Skeletal muscle tissue (tissue), 4 donors: Measurements from ENCODE around the gene YTHDC2. TPM values are rescaled to one million over a fixed set of nuclear protein-coding genes. Genes with fewer than 3 reads are reported as not detected.

ENCODE experiments used
- H3K27ac ChIP-seq: one replicate; pipeline ENCODE4 v1.7.0; 2013; ENCODE audit warnings: mild to moderate bottlenecking, low read depth, low read length, inconsistent platforms
- H3K27me3 ChIP-seq, 3 donors: one replicate each; pipeline ENCODE4 v1.7.0; 2013; ENCODE audit warnings: low read length in 3 of 3; ENCODE audit not compliant: control insufficient read depth in 3 of 3, insufficient read depth in 3 of 3
- H3K36me3 ChIP-seq, 3 donors: one replicate each; pipeline ENCODE4 v1.7.0; 2013; ENCODE audit warnings: low read length in 3 of 3; ENCODE audit not compliant: control insufficient read depth in 3 of 3, insufficient read depth in 3 of 3
- H3K4me1 ChIP-seq, 3 donors: one replicate each; pipeline ENCODE4 v1.7.0; 2013; ENCODE audit warnings: low read length in 3 of 3, mild to moderate bottlenecking in 3 of 3; ENCODE audit not compliant: control insufficient read depth in 3 of 3, insufficient read depth in 3 of 3
- H3K4me3 ChIP-seq, 3 donors: one replicate each; pipeline ENCODE4 v1.7.0; 2013; ENCODE audit warnings: low read length in 3 of 3
- H3K9ac ChIP-seq, 3 donors: one replicate each; pipeline ENCODE4 v1.7.0; 2013; ENCODE audit warnings: low read length in 3 of 3, mild to moderate bottlenecking in 3 of 3, moderate library complexity in 2 of 3, low read depth in 1 of 3
- H3K9me3 ChIP-seq, 3 donors: one replicate each; pipeline ENCODE4 v1.7.0; 2013; ENCODE audit warnings: low read length in 3 of 3; ENCODE audit not compliant: control insufficient read depth in 3 of 3
- total RNA-seq: library from RNA; depleted of rRNA; stranded (reverse); fragments of >200 nt; gene quantifications from one replicate; pipeline ENCODE4 v1.2.3, GENCODE V29; 2014
- donor health status: Osteomylitis.

YTHDC2 gene
- 30.3 TPM for total RNA-seq

DNA sequence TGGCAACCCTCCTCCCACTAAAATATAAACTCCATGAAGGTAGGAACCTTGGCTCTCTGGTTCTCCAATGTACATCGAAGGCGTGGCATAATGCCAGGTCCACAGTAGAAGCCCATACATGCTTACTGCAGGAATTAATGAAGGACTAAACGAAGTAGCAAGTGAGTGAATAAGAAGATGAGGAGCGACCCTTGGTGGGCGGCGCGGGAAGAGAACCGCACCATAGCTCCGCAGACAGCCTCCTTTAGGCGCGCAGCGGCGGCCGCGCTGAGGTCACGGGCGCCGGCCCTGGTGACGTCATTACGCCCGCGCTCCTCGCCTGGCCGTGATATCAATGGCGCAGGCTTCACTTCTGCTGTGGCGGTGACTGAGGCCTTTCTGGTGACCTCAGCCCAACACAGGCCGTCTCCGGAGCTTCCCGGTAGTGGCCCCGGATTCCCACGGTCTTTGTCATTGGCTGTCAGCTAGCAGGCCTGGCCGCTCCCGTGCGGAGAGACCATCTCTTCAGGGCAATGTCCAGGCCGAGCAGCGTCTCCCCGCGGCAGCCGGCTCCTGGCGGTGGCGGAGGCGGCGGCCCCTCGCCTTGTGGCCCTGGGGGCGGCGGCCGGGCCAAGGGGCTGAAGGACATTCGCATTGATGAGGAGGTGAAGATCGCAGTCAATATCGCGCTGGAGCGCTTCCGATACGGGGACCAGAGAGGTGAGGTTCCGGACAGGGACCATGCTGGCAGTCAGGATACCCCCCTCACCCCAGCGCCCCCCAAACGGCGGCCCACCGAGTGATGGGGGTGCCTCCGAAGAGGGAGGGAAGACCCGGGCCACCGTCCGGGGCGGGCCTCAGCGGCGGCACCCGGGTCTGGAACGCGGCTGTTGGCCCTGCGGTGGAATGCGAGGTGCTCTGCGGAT, at the start of gene YTHDC2:
Gene YTHDC2 (plus strand): TSS at position 311 of the 905 bp plus-strand sequence. CDS start 202 bp downstream, at position 513.
- Histone ChIP-seq H3K9ac (peak within 1 kb of the TSS; percentile 92 to 98 (median 95)), H3K9me3 (no peaks in the 10 kb centered on the region), H3K27ac (peak within 1 kb of the TSS; percentile 95), H3K4me1 (peaks cover 2 to 13% (median 5%) of the 10 kb centered on the region in 3 donors), H3K4me3 (peak within 1 kb of the TSS; percentile 87 to 95 (median 90)), H3K36me3 (peaks cover 0 to 3% (median 3%) of the 10 kb centered on the region in 3 donors), H3K27me3 (no peaks in the 10 kb centered on the region)

GRCh38 chr5:113474100-113474728, 39.3 kb upstream of the YTHDC2 start:
- H3K36me3 ChIP-seq = no peaks in the 10 kb centered on the region
- no peak overlapping the region for H3K27ac ChIP-seq
- no peaks in the 10 kb centered on the region for H3K27me3 ChIP-seq
- no peaks in the 10 kb centered on the region for H3K9me3 ChIP-seq
- no peak overlapping the region for H3K9ac ChIP-seq
- no peaks in the 10 kb centered on the region for H3K4me1 ChIP-seq
- no peak overlapping the region for H3K4me3 ChIP-seq

- Histone ChIP-seq H3K27me3 (no peaks in the 10 kb centered on the region), H3K36me3 (no peaks in the 10 kb centered on the region), H3K4me3 (no peak overlapping the region)
These were observed 34.8 kb upstream of the YTHDC2 start for GRCh38 chr5:113478691-113479090.

GRCh38 chr5:113480243-113480642, 33.3 kb upstream of the YTHDC2 start:
- no peak overlapping the region for H3K4me3 ChIP-seq
- no peaks in the 10 kb centered on the region for H3K4me1 ChIP-seq
- no peaks in the 10 kb centered on the region for H3K36me3 ChIP-seq
- no peak overlapping the region for H3K9ac ChIP-seq
- peaks cover 0 to 9% (median 6%) of the 10 kb centered on the region in 3 donors for H3K27me3 ChIP-seq
- no peaks in the 10 kb centered on the region for H3K9me3 ChIP-seq
- no peak overlapping the region for H3K27ac ChIP-seq

More at GRCh38 chr5:113478691-113479090, 34.8 kb upstream of the YTHDC2 start:
- Histone ChIP-seq H3K9me3 (no peaks in the 10 kb centered on the region), H3K27ac (no peak overlapping the region), H3K4me1 (no peaks in the 10 kb centered on the region), H3K9ac (no peak overlapping the region)

DNA sequence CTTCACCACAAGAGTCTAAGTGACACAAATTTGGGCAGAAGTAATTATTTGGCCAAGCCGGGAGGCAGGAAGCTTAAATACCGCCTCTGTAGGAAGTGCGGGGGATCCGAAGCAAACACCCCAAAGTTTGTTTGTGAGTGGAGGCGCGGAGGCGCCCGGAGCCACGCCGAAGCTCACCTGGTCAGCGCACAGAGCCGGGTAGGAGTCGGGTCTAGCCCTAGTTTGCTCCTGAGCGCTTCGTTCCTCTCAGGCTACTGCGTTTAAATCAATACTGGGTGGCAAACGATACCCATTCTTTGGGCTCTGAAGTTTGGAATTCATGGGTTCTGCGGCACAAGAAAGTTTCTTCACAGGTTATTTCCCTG, 26.1 kb upstream of the YTHDC2 start:
- no peak overlapping the region for H3K27ac ChIP-seq
- peak overlapping the region in 2 of 3 donors; percentile 27 to 45 for H3K9ac ChIP-seq
- H3K4me3 ChIP-seq = peak overlapping the region; percentile 65 to 72 (median 68)
- no peaks in the 10 kb centered on the region for H3K36me3 ChIP-seq
- H3K27me3 ChIP-seq = peaks cover 18 to 36% (median 28%) of the 10 kb centered on the region in 3 donors
- peaks cover 0 to 3% (median 2%) of the 10 kb centered on the region in 3 donors for H3K9me3 ChIP-seq
- H3K4me1 ChIP-seq = peaks cover 15 to 20% (median 17%) of the 10 kb centered on the region in 3 donors

DNA sequence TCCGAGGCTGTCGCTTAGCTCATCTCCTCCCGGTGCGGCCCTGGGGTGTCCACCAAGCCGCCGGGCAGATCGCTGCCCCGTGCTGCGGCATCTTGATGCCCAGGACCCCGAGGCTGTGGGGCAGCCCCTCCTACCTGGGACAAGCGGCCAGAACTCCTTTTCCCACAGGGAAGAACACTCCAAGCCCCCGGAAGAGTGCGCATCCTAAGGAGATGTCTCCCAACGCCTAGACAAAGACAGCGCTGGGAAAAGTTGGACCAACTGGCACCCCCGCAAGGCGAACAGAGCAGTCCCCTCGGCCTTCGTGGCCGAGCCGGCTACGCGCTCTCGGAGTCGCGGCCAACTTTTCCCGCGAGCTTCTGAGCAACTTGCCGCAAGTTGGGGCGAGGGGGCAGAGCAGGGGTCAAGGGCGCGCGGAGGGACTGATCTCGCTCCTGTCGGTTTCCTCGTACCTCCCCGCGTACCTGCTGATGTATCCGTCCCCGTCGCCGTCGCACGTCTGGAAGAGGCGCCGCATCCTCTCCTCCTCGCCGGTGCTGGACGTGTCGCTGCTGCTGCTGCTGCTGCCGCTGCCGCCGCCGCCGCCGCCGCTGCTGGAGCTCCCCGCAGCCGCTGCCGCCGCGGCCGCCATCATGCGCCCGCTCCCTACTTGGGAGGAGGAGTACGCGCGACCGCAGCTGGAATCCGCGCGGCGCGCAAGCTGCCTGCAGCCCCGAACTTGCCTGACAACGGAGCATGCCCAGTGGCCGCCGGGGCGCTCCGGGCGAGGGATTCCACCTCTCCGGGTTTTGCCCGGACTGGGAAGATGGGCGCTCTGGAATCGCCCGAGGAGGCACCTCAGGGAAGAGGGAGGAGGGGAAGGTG, 25.5 kb upstream of the YTHDC2 start, which contains the start of gene MCC:
Gene MCC (minus strand): TSS at position 673 of the 864 bp plus-strand sequence.
- Histone ChIP-seq H3K9me3 (peaks cover 0 to 3% (median 2%) of the 10 kb centered on the region in 3 donors), H3K9ac (peak within 1 kb of the TSS; percentile 28 to 59 (median 45)), H3K27ac (no peak within 1 kb of the TSS), H3K27me3 (peaks cover 18 to 36% (median 28%) of the 10 kb centered on the region in 3 donors), H3K4me1 (peaks cover 15 to 20% (median 17%) of the 10 kb centered on the region in 3 donors), H3K36me3 (no peaks in the 10 kb centered on the region), H3K4me3 (peak within 1 kb of the TSS; percentile 65 to 78 (median 72))

GRCh38 chr5:113488645-113489184, 24.8 kb upstream of the YTHDC2 start:
- H3K9me3 ChIP-seq = peaks cover 0 to 3% (median 2%) of the 10 kb centered on the region in 3 donors
- H3K27me3 ChIP-seq = peaks cover 18 to 36% (median 28%) of the 10 kb centered on the region in 3 donors
- peak overlapping the region; percentile 65 to 78 (median 72) for H3K4me3 ChIP-seq
- H3K4me1 ChIP-seq = peaks cover 15 to 20% (median 17%) of the 10 kb centered on the region in 3 donors
- H3K36me3 ChIP-seq = no peaks in the 10 kb centered on the region
- H3K9ac ChIP-seq = peak overlapping the region; percentile 28 to 59 (median 40)
- H3K27ac ChIP-seq = no peak overlapping the region

GRCh38 chr5:113489299-113489698, 24.2 kb upstream of the YTHDC2 start:
- H3K9ac ChIP-seq = no peak overlapping the region
- no peak overlapping the region for H3K27ac ChIP-seq
- peaks cover 18 to 35% (median 28%) of the 10 kb centered on the region in 3 donors for H3K27me3 ChIP-seq

DNA sequence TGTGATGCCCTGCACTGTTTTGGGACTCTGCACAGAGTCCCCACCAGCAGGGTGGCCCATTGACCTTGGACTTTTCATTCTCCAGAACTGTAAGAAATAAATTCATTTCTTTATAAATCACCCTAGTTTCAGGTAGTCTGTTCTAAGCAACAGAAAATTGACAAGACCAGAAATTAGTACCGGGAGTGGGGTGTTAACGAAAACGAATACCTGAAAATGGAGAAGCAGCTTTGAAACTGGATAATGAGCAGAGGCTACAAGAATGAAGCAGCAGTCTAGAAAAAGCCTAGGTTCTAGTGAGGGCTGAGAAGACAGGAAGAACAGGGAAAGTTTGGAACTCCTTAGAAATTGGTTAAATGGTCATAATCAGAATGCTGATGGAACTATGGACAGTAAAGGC, 23.2 kb upstream of the YTHDC2 start:
- peaks cover 0 to 3% (median 2%) of the 10 kb centered on the region in 3 donors for H3K9me3 ChIP-seq
- no peak overlapping the region for H3K4me3 ChIP-seq
- no peak overlapping the region for H3K9ac ChIP-seq
- no peak overlapping the region for H3K27ac ChIP-seq
- peaks cover 18 to 27% (median 22%) of the 10 kb centered on the region in 3 donors for H3K27me3 ChIP-seq
- H3K36me3 ChIP-seq = no peaks in the 10 kb centered on the region
- peaks cover 15 to 20% (median 17%) of the 10 kb centered on the region in 3 donors for H3K4me1 ChIP-seq

More at GRCh38 chr5:113489299-113489698, 24.2 kb upstream of the YTHDC2 start:
- Histone ChIP-seq H3K9me3 (peaks cover 0 to 3% (median 2%) of the 10 kb centered on the region in 3 donors), H3K4me3 (no peak overlapping the region), H3K36me3 (no peaks in the 10 kb centered on the region), H3K4me1 (peaks cover 15 to 20% (median 17%) of the 10 kb centered on the region in 3 donors)
